ENCODE data around the gene LENG9. TPM values are rescaled to one million over a fixed set of nuclear protein-coding genes. Genes with fewer than 3 reads are reported as not detected.

The LENG9 gene
- total RNA-seq, 1 experiment from 2014 or later: 5.1 TPM

GRCh38 chr19:54432144-54432738 is 31.3 kb downstream of the LENG9 start:
- Histone ChIP-seq H3K36me3 (ENCODE audit: control insufficient read depth, insufficient read depth, low read length) (no peaks in the 10 kb centered on the region), H3K27me3 (ENCODE audit: control insufficient read depth, insufficient read depth, low read length) (no peaks in the 10 kb centered on the region), H3K27ac (ENCODE audit: low read length) (no peak overlapping the region), H3K4me3 (ENCODE audit: low read depth in 2 of 2, low read length in 2 of 2) (no peak overlapping the region), H3K4me1 (ENCODE audit: control insufficient read depth, insufficient read depth, low read length) (peaks cover 20% of the 10 kb centered on the region), H3K9me3 (ENCODE audit: control insufficient read depth, insufficient read depth, low read depth, low read length) (no peaks in the 10 kb centered on the region)
- intact Hi-C loops (cut with micrococcal nuclease; ENCODE audit: unreplicated experiment) (no loop called here), in situ Hi-C loops (cut with HindIII; ENCODE audit: low pct_unique_long_range_greater_than_20kb, low sequenced_read_pairs) (no loop called here)
- ATAC-seq: no peak
- POLR2A ChIA-PET: interaction anchor here (0.6 kb wide), 1 partner anchor 21 kb away, joined by 4 read pairs; no protein-coding TSS in a partner anchor
- CTCF ChIA-PET: no interaction called here
- BruUV-seq (replicated peaks): no TSS peak
- DNase-seq (ENCODE audit: low read depth, low spot score): no peak
- TF ChIP-seq TCF7L2 (IDR thresholded peaks at IDR 0.05; ENCODE audit: low read depth, low read length): no peak
- no peak for TF ChIP-seq POLR2AphosphoS5 (IDR thresholded peaks at IDR 0.05; ENCODE audit: low read depth, low read length)
- no peak for TF ChIP-seq CTCF (IDR thresholded peaks at IDR 0.05)
- no peak for TF ChIP-seq REST (IDR thresholded peaks at IDR 0.05; ENCODE audit: insufficient read depth in 1 of 2, low read depth in 2 of 2, low read length in 1 of 2)
- no peak for TF ChIP-seq SIN3A (IDR thresholded peaks at IDR 0.05; ENCODE audit: borderline replicate concordance, insufficient read depth, low read depth, low read length)

- Histone ChIP-seq H3K4me3 (ENCODE audit: low read depth in 2 of 2, low read length in 2 of 2) (peak overlapping the region in 1 of 2 experiments; percentile 40; a peak in 3 of 4 replicates), H3K4me1 (ENCODE audit: control insufficient read depth, insufficient read depth, low read length) (peaks cover 24% of the 10 kb centered on the region), H3K27ac (ENCODE audit: low read length) (no peak overlapping the region; the same call in 1 of the 2 replicates), H3K27me3 (ENCODE audit: control insufficient read depth, insufficient read depth, low read length) (no peaks in the 10 kb centered on the region), H3K36me3 (ENCODE audit: control insufficient read depth, insufficient read depth, low read length) (no peaks in the 10 kb centered on the region), H3K9me3 (ENCODE audit: control insufficient read depth, insufficient read depth, low read depth, low read length) (no peaks in the 10 kb centered on the region)
- in situ Hi-C loops (cut with HindIII; ENCODE audit: low pct_unique_long_range_greater_than_20kb, low sequenced_read_pairs): no loop called here
- ATAC-seq (peak; percentile 23), DNase-seq (ENCODE audit: low read depth, low spot score) (no peak)
- intact Hi-C loops (cut with micrococcal nuclease; ENCODE audit: unreplicated experiment): no loop called here
- POLR2A ChIA-PET: no interaction called here
- CTCF ChIA-PET: interaction anchor here (0.6 to 1.4 kb wide), 2 partner anchors 46 to 1402 kb away, joined by 3 to 5 read pairs; no protein-coding TSS in a partner anchor
- no TSS peak for BruUV-seq (replicated peaks)
- TF ChIP-seq REST (IDR thresholded peaks at IDR 0.05; ENCODE audit: insufficient read depth in 1 of 2, low read depth in 2 of 2, low read length in 1 of 2): no peak
- TF ChIP-seq CTCF (IDR thresholded peaks at IDR 0.05): 0 out of 2 replicates have a peak, but pooled peaks have one; percentile 12
Observed at GRCh38 chr19:54431255-54431838, 32.2 kb downstream of the LENG9 start.

Measured in Panc1 (cell line).